K562 (cell line): ENCODE data around the gene LIFR.

Experiments
- BRF1 ChIP-seq: IDR thresholded peaks from 3 replicates; pipeline ENCODE4 v1.6.1; 2011; ENCODE audit warnings: borderline replicate concordance, mild to moderate bottlenecking; ENCODE audit not compliant: insufficient read length; ENCODE audit errors: extremely low read depth
- CTCF ChIP-seq, 3 experiments: IDR thresholded peaks in 2 of 3; conservative IDR thresholded peaks in 1 of 3; 2 replicates each; pipeline ENCODE4 v1.5.1; 2011 to 2012; ENCODE audit warnings: low read length in 3 of 3, mild to moderate bottlenecking in 3 of 3, control low read depth in 2 of 3, improper control_type of control experiment in 1 of 3, inconsistent platforms in 1 of 3, low read depth in 1 of 3, mixed read lengths in 1 of 3, moderate library complexity in 1 of 3; ENCODE audit not compliant: insufficient read depth in 2 of 3
- FOXA1 ChIP-seq: fragments of 450-650 bp; IDR thresholded peaks from 2 replicates; pipeline ENCODE4 v1.6.1; 2016; ENCODE audit warnings: mild to moderate bottlenecking, borderline replicate concordance
- HMGXB4 ChIP-seq: sonication (generic); formaldehyde crosslinking; IDR thresholded peaks from 2 replicates; pipeline ENCODE4 v1.8.1; 2023; ENCODE audit warnings: mild to moderate bottlenecking, missing genetic modification reagents
- MEF2D ChIP-seq: conservative IDR thresholded peaks from 2 replicates; pipeline ENCODE4 v1.6.1; 2016; ENCODE audit warnings: low read depth, missing genetic modification characterization, missing compliant biosample characterization
- NFRKB ChIP-seq: fragments of 450-650 bp; IDR thresholded peaks from 2 replicates; pipeline ENCODE4 v1.6.1; 2016; ENCODE audit warnings: low read depth
- POLR2A ChIP-seq: fragments of 450-650 bp; conservative IDR thresholded peaks from 2 replicates; pipeline ENCODE4 v1.6.1; 2016
- SMARCA5 ChIP-seq: fragments of 450-650 bp; IDR thresholded peaks from 2 replicates; pipeline ENCODE4 v1.6.1; 2016
- TAF1 ChIP-seq: IDR thresholded peaks from 2 replicates; pipeline ENCODE4 v1.6.1; 2011; ENCODE audit warnings: mild to moderate bottlenecking, low read length, moderate library complexity; ENCODE audit not compliant: insufficient read depth, control insufficient read depth, severe bottlenecking; ENCODE audit errors: extremely low read depth
- TFE3 ChIP-seq: fragments of 450-650 bp; formaldehyde crosslinking; IDR thresholded peaks from 2 replicates; pipeline ENCODE4 v1.4.0; 2020; ENCODE audit warnings: mild to moderate bottlenecking, mixed read lengths
- ZNF274 ChIP-seq: IDR thresholded peaks from 2 replicates; pipeline ENCODE4 v1.6.1; 2011; ENCODE audit warnings: low read depth, mild to moderate bottlenecking, low read length, moderate library complexity, borderline replicate concordance
- ZNF282 ChIP-seq: sonication (generic); formaldehyde crosslinking; IDR thresholded peaks from 2 replicates; pipeline ENCODE4 v1.8.1; 2023; ENCODE audit warnings: missing genetic modification reagents

GRCh38 chr5:38563624-38564023 is 7.2 kb upstream of the LIFR start:
- TF ChIP-seq ZNF282 (CRISPR knock-in tag): no peak
- no peak for TF ChIP-seq HMGXB4 (CRISPR knock-in tag)
- no peak for TF ChIP-seq POLR2A
- TF ChIP-seq CTCF (IDR thresholded peaks at IDR 0.05 in 2 of 3, conservative IDR thresholded peaks at IDR 0.05 in 1 of 3; ENCODE audit: insufficient read depth in 2 of 3, low read depth in 1 of 3, low read length in 3 of 3): no peak
- TF ChIP-seq TFE3 (CRISPR knock-in tag): no peak
- TF ChIP-seq MEF2D (tag): no peak
- no peak for TF ChIP-seq FOXA1
- no peak for TF ChIP-seq TAF1
- TF ChIP-seq NFRKB: no peak
- no peak for TF ChIP-seq BRF1
- TF ChIP-seq SMARCA5: no peak
- no peak for TF ChIP-seq ZNF274
